Activated CD4-positive, alpha-beta T cell treated with anti-CD3 and anti-CD28 coated beads, Interleukin-2, amount 50 U/mL, for 24 hours (primary cell): ENCODE measurements around the gene TMEM219.
"Not testable (repeated sequence)": the region's sequence is repeated elsewhere in the genome, so short reads cannot be mapped to it uniquely, and the experiment has no call there.

ENCODE experiments used
- DNase-seq, 2 donors: peaks; one replicate each; pipeline ENCODE4 v3.0.0-alpha.2; 2020; ENCODE audit warnings: low read depth in 1 of 2, low spot score in 1 of 2

TMEM219 gene

DNA sequence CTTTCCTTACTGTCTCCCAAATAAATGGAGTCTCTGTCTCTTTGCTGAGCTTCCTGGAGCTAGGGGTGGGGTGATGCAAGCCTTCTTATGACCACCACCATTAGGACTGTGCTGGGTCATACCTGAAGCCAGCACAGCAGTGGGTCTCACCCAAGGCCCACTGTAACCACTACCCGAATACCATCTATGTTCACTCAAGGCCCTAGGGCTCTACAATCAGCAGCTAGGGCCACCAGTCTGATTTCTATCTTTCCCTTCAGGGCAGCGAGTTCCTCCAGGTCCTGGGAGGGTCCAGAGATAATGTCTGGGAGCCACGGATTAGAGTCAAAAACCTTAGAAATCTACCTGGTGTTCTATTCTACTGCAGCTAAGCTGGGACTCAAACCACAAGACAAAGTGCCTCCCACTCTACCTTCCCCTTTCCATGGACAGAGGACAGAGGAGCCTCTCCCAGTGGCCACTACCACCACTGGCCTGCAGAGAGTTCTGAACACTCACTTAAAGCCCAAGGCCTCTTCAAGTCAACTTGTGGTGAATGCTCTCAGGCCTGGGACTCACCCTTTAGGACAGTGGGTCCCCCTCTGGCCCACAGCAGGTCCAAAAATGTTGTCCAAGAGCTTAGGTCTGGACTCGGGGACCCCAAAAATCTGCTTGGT lies 10.9 kb upstream of the TMEM219 start:
- DNase-seq = no peak

- no peak for DNase-seq
These were observed 10.1 kb upstream of the TMEM219 start for GRCh38 chr16:29951625-29952365.

DNA sequence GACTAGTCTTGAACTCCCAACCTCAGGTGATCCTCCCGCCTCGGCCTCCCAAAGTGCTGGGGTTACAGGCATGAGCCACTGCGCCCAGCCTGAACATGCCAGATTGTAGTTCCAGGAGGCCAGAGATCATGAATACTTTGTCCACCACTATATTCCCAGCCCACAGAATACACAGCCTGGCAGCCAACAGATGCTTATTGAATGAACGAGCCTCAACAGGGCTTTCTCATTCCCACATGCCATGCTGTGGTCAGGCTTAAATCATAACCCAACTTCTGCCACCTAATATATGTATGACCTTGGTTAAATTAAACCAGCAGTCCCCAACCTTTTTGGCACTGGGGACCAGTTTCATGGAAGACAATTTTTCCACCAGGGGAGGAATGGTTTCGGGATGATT lies 3.1 kb upstream of the TMEM219 start:
- DNase-seq = no peak

DNA sequence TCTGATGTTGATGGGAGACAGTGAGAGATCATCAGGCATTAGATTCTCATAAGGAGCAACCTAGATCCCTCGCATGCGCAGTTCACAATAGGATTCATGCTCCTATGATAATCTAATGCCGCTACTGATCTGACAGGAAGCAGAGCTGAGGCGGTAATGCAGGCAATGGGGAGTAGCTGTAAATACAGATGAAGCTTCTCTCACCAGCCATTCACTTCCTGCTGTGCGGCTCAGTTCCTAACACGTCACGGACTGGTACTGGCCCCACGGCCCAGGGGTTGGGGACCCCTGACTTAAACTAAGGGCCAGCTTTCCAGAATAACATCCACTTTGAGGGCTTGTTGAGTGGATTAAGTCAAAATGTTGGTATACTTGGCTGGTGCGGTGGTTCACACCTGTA lies 2.6 kb upstream of the TMEM219 start:
- no peak for DNase-seq

DNA sequence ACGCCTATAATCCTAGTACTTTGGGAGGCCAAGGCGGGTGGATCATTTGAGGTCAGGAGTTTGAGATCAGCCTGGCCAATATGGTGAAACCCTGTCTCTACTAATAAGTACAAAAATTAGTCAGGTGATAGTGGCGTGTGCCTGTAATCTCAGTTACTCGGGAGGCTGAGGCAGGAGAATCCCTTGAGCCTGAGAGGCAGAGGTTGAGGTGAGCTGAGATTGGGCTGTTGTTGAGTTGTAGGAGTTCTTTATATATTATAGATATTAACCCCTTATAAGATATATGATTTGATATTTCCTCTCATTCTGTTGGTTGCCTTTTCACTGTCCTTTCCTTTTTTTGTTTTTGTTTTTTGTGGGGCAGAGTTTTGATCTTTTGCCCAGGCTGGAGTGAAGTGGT lies 2.1 kb upstream of the TMEM219 start:
- DNase-seq = not testable (repeated sequence)

GRCh38 chr16:29961127-29961478 lies 776 bp upstream of the TMEM219 start:
- DNase-seq = no peak

GRCh38 chr16:29962344-29962994 lies 590 bp downstream of the TMEM219 start:
- DNase-seq = no peak

DNA sequence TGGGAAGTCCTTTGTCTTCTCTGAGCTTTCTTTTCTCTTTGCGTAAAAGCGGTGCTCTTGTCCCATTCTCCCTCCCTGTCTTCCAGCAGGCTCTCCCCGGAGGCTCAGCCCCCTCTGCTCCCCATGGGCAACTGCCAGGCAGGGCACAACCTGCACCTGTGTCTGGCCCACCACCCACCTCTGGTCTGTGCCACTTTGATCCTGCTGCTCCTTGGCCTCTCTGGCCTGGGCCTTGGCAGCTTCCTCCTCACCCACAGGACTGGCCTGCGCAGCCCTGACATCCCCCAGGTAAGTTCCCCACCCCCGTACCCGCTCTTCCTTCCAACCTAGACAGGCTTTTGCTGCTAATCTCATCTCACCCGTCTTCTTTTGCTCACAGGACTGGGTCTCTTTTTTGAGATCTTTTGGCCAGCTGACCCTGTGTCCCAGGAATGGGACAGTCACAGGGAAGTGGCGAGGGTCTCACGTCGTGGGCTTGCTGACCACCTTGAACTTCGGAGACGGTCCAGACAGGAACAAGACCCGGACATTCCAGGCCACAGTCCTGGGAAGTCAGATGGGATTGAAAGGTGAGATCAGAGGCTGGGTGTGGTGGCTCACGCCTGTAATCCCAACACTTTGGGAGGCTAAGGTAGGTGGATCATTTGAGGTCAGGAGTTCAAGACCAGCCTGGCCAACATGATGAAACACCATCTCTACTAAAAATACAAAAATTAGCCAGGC lies 1.3 kb downstream of the TMEM219 start:
- DNase-seq = no peak

DNA sequence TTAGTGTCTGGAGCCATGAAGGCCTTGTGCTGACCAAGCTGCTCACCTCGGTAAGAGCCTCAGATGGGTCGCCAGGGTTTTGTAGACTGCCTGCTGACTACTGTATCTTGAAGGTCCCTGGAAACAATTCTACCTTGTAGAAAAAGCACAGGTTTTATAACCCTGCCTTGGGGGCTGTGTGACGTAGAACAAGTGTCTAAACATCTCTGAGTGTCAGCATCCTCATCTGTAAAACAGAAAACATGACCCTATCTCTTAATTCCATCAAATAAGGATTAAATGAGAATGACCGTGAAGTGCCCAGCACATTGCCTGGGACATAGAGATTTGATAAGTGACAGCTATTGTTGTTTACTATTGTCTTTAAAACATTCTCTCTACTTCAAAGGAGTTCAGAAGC lies 6.3 kb downstream of the TMEM219 start:
- DNase-seq = no peak

GRCh38 chr16:29971304-29971703 lies 9.4 kb downstream of the TMEM219 start:
- no peak for DNase-seq

DNA sequence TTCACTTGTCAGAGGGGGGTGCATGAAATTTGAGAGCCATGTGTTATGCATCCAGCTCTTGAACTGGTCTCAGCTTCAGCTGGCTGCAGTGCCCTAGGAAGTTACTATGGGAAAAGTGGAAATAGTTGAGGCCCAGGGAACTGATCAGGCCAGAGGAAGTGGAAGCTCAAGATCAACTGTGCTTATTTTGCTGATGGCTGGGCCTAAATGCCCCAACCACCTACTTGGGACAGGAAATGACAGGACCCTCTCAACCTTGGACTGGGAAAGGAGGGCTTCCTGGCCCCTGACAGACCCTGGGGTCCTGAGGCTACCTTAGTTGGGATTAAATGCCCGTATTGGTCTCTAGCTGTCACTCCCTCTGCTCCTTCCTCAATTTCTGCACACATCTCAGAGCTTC lies 10.6 kb downstream of the TMEM219 start:
- no peak for DNase-seq

DNA sequence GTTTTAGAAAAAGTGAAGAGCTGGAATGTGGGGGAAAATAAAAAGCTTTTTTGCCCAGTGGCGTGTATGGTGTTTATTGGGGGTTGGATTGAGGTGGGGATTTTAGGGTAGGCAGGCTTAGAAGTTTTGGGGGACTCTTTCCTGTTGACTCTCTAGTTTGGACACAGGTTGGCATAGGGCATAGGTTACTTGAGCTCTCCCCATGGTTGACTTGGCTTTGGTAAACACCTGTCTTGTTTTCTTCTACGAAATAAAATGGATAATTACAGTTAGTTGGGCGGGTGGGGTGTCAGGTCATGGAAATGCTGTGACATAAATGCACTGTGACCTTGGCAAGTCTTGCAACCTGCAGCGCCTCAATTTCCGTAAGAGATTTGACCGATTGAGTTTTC lies 11.1 kb downstream of the TMEM219 start:
- DNase-seq = no peak

GRCh38 chr16:29973384-29974246 lies 11.7 kb downstream of the TMEM219 start, which contains the start of gene TAOK2:
Gene TAOK2, plus strand, starts transcription at chr16:29973868. Its CDS starts 3,905 bp downstream, at chr16:29977773.
- peak; percentile 93 to 94 for DNase-seq

DNA sequence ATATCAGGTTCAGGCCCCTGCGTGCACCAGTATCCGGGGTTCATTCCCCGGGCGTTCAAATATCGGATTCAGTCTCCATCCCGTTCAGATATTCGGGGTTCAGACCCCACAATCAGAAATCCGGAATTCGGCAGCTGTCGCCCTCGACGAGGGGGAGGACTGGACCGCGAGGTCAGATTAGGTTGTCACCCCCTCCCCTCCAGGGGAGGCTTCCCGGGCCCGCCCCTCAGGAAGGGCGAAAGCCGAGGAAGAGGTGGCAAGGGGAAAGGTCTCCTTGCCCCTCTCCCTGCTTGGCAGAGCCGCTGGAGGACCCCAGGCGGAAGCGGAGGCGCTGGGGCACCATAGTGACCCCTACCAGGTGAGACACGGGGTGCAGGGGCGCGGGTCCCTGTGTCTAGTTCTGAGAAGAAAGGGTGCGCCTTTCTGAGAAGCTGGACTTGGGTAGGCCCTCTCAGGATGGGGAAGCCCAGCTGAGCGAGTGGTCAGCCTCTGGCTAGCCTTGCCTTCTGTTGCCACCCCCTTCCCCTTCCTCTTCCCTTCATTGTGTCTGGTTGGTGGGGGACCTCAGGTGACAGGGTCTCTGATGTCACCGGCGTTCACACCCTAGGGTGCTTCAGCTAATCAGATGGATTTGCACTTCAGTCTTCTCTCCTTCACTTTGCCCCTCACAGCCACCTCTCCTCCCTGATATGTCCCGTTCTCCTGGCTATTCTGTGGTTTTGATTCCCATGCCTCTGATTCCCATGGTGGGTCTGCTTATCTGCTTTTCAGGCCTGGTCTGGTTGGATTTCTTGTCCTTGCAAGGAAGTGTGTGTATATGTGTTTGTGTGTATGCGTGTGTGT lies 12.6 kb downstream of the TMEM219 start:
- DNase-seq = no peak

- DNase-seq = no peak
These were observed 13.3 kb downstream of the TMEM219 start for GRCh38 chr16:29975134-29975538.

DNA sequence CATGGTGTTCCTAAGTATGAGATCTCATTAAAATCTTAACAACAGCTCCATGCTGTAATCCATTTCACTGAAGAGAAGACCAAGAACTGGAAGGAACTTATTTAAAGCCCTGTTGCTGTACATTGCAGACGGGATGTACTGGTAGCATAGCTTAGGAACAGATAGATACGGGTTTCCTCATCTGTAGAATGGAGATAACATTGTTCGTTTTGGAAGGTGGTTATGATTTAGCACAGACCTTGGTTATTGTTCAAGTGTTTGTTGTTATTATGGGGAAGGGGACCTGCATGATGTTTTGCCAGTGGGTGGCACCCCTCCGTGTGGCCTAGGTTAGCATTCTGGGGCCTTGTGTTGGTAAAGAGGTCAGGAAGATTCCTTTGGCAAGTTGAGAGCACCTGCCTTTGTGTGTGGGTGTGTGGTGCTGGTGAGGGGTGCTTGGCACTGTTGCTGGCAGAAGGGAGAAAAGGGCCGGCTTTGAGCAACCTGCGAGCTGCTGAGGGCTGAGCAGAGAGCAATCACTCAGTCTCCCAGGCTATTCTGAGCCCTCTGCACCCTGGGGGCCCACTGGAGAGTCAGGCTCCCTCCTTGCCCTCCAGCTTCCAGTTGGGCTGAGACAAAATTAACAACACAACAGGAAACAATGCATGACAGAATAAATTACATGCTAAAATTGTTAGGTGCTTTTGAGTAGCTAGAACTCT lies 14.1 kb downstream of the TMEM219 start:
- DNase-seq = no peak

DNA sequence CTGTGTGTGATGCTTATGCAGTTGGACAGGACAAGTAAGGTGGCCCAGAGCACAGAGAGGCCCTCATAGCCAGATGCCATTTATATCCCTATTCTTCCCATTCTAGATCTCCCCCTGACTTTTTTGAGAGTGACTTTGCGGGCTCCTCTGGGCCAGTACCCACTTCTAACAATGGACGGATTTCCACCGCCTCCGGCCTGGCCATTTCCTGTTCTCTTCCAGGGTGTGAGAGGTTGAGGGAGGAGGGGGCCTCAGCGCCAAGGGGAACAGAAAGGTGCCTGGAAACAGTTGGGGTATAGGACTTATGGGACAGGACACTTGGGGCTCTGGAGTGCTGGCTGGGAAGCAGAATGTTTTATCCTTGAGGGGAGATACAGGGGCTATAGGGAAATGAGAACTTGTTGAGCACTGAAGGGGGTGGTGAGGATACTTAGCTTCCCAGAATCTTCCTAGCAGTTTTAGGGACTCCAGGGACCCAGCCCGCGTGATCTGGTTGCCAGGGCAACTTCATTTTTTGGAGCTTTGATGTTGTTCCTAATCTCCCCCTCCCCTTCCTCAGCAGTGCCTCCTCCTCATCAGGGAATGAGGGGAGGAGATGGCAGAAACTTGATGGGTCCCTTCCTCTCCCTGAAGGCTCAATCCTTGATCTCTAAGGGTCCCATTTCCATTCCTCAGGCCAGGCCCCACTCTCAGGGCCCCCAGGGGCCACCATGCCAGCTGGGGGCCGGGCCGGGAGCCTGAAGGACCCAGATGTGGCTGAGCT lies 15.4 kb downstream of the TMEM219 start:
- DNase-seq = no peak

DNA sequence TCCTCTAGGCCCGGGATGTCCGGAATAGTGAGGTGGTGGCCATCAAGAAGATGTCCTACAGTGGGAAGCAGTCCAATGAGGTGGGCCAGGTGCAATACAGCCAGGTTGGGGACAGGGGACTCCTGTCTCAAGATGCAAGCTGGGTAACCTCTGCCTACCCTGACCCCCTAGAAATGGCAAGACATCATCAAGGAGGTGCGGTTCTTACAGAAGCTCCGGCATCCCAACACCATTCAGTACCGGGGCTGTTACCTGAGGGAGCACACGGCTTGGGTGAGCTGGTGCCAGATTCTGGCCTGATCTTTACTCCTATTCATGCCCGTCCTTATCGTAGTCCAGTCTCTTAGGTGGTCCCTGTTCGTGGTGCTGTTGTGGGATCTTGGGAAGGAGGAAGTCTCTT lies 16.2 kb downstream of the TMEM219 start:
- DNase-seq = no peak
